OCI-M2 (cell line): ENCODE measurements around the gene ABO.
"Not testable (repeated sequence)": the region's sequence is repeated elsewhere in the genome, so short reads cannot be mapped to it uniquely, and the experiment has no call there.

Experiments used
- DNase-seq: peaks from one replicate; lab custom pipeline; 2025; ENCODE audit not compliant: unreplicated experiment; lab: John Stamatoyannopoulos, UW

Gene ABO

DNA sequence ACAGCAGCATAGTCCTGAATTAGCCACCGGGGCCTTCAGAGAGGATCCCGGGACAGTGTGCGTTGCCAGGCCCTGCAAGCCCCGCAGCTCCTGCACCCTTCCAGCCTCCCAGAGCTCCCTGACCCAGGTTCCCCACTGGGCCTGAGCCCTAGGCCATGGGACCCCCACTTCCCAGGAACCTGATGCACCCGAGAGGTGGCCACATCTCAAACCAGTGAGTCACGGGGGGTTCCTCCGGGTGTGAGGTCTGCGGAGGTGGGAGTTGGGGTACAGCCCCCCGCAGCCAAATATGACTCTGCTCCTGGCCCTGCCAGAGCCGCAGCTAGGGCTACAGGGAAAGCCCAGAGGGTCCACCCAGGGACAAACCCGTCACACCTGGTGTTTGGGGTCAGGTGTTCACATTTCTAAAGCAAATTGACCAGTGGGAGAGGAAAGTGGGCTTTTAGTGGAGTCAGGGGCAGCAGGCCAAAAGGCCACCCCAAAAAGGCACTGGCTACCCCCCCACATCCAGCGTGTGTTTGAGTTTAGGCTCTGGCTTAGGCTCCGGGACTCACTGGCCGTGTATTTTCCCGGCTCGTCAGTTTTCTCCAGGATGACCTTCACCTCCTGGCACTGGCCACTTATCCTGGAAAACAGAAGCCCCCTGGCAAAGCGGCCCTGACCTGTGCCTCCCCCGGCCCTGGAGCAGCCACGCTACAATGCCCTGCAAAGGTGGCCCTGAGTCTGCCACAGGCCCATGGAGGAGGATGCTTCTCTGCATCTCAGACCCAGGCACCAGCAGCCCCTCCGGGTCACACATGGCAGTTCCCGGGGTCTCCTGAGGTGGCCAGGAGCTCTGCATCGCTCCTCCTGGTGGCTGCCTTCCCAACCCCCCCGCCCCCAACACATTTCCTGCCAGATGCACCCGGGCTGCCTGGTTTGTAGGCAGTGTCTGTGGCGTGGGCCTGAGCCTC lies 48.5 kb downstream of the ABO start:
- DNase-seq, result no peak

- no peak for DNase-seq
These were observed 49.6 kb downstream of the ABO start for GRCh38 chr9:133225171-133226011.

DNA sequence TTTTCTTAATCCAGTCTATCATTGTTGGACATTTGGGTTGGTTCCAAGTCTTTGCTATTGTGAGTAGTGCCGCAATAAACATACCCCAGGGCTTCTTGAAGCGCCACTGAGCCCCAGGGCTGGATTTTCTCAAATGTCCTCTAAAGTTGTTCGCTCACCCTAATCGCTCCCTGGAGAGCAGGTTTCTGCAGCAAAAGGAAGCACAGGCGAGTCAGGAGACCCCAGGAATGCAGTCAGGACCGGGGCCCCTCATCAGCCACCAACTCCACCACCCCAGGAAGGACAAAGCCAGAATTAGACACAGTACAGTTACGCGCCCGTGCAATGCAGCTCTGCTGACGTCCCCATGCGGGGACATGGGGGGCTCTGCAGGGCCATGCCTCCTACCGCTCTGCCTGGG lies 50.2 kb downstream of the ABO start:
- no peak for DNase-seq

GRCh38 chr9:133223159-133223756 lies 51.7 kb downstream of the ABO start:
- DNase-seq, result not testable (repeated sequence)

GRCh38 chr9:133221994-133222393 lies 53.0 kb downstream of the ABO start:
- DNase-seq, result not testable (repeated sequence)

GRCh38 chr9:133221177-133221809 lies 53.7 kb downstream of the ABO start:
- no peak for DNase-seq

DNA sequence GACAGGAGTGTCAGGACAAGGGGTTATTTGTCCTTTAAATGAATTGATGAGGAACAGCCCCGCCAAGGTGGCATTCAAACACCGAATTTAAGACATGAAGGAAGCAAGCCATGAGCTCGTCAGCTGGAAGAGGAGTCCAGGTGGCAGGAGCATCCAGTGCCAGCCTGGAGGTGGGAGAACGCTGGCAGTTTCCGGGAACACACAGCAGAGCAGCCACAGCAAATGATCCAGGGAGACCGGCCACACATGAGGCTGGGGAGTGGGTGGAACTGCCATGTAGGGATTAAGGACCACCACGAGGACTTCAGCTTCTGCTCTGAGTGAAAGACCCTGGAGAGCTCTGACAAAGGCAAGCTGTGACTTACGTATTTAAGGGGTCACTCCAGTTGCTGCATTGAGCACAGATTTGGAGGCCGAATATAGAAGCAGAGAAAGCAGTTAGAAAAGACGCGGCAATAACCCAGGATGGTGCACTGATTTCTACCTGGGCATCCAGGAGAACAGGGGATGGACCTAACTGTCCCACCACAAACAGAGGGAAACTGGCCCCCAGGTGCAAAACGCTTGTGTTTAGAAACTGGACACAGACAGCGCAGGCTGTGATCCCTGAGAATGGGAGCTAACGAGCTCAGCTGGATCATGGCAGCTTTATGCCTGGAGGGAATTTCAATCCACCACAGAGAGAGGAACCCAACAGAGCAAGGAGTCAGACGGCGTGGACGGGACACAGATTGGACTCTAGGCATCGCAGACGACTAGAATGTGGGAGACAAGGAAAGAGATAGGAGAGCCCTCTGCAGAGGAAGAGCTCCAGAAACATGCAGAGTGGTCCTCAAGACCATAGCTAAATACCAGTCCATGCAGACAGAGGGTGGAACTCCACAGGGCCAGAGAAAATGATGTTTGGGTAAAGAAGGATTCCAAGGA lies 56.7 kb downstream of the ABO start:
- DNase-seq, result not testable (repeated sequence)

GRCh38 chr9:133217333-133217988 lies 57.5 kb downstream of the ABO start:
- not testable (repeated sequence) for DNase-seq

DNA sequence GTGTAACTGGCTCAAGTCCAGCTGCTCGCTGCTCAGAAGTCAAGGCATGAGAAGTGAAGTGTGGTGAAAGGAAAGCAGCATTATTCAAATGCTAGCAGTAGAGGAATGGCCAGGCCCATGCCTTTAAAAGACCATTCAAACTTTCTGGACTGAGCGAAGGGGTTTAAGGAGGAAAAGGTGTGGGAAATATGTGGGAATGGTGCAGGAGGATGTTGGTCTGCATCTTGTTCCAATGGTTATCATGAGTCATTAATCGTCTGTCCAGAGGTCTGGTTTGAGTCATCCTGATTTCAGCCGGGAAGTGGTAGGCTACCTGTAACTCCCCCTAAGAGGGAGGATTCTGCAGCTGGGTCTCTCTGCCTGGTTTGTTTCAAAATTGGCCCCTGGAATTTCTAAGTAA lies 60.7 kb downstream of the ABO start:
- DNase-seq, result not testable (repeated sequence)

GRCh38 chr9:133210609-133211008 lies 64.4 kb downstream of the ABO start:
- no peak for DNase-seq

GRCh38 chr9:133210202-133210532 lies 64.8 kb downstream of the ABO start:
- DNase-seq, result no peak

- not testable (repeated sequence) for DNase-seq
These were observed 65.4 kb downstream of the ABO start for GRCh38 chr9:133209327-133210201.

GRCh38 chr9:133208880-133209300 lies 66.1 kb downstream of the ABO start, which contains the start of gene OBP2B:
TSS of gene OBP2B (minus strand) at chr9:133209250. CDS start at chr9:133209199, 51 bp downstream.
- not testable (repeated sequence) for DNase-seq

DNA sequence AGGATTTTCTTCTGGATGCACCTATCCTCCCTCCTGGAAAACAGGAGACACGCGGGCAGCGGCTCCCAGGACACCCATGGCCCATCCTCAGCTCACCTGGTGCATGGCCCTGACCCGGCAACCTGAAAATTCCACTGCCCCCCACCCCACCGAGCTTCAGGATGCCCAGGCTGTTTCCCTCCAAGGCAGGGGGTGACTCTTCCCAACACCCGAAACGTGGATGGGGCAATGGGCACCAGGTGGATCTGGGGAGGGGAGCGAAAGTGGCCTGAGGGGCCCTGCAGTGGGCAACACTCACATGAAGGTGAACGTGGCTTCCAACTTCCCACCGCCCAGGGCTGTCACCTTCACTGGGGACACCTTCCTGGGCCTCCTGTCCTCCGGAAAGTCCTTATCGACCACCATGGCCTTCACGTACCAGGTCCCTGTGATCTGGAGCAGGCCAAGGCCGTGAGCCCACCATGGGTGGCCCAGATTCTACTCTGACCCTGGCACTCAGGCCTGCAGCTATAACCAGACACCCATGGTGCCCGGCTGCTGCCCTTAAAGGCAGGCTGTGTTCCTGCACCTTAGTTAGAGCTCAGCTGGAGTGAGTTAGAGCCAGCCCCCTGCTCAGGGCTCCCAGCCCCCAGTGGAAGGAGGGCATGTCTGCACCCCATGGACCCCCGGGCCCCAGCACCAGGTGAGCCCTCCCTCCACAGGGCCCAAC lies 66.7 kb downstream of the ABO start:
- not testable (repeated sequence) for DNase-seq

DNA sequence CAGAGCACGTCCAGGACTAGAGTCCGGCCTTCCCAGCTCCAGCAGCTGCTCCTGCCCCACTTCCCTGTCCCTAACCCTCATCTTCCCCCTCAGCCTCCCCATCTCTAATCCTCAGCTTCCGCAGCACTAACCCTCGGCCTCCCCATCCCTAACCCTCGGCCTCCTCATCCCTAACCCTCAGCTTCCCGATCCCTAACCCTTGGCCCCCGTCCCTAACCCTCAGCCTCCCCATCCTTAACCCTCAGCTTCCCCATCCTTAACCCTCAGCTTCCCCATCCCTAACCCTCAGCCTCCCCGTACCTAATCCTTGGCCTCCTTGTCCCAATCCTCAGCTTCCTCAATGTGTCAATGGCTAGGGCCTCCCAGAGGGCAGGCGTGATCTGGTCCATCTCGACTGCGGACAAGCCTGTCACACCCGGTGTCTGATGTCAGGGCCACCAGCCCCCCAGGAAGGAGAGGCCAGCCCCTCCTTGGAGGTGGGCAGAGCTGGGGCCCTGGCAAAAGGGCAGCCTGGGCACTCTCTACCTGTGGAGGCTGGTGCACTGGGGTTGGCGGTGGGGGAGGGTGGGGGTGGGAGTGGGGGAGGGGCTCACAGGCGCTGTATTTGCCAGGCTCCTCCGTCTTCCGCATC lies 67.3 kb downstream of the ABO start:
- no peak for DNase-seq

DNA sequence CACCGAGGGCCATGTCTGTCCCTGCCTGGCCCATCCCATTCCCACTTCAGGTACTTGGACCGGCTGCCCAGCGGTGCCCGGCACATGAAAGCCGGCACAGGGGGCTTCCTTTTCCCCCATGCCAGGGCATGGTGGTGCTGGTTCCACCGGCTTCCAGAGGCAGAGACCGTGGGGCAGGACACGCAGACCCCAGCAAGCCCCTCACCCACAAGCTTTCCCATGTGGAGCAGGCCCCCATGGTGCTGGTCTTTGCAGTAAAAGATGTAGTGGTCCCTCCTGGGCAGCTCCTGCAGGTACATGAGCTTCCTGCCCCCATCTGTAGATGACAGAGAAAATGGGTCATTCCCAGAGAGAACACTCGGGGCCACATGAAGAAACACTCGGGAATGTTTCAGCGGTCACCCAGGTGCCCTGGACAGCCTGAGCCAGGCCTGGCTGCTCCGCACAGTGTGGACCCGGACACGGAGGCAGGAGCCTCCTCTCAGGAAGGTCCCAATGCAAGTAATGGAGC lies 67.9 kb downstream of the ABO start:
- DNase-seq, result no peak
